ENCODE data around the gene SLC41A3. TPM values are rescaled to one million over a fixed set of nuclear protein-coding genes. Genes with fewer than 3 reads are reported as not detected.
"Not testable (repeated sequence)": the region's sequence is repeated elsewhere in the genome, so short reads cannot be mapped to it uniquely, and the experiment has no call there.

The SLC41A3 gene
- total and polyA plus RNA-seq, 2 of the 8 experiments (the other 6 are each of a cell fraction or from before 2014, with no cell fraction given): 30.2 to 56.4 TPM

DNA sequence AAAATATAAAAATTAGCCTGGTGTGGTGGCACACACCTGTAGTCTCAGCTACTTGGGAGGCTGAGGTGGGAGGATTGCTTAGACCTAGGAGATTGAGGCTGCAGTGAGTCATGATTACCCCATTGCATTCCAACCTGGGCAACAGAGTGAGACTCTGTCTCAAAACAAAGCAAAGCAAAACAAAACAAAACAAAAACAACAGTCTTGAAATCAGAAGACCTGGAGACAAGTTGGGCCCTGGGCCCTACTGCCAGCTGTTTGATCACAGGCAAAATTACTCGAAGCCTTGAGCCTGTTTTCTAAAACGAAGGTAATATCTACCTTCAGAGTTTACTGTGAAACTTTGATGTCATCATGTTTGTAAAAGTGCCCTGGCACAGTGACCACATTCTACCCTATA lies 115.8 kb downstream of the SLC41A3 start:
- H3K4me1 ChIP-seq (replicated peaks in 1 of 4; ENCODE audit: control insufficient read depth in 3 of 4, insufficient read depth in 4 of 4, low read length in 3 of 4); H3K79me2 ChIP-seq (ENCODE audit: control insufficient read depth in 1 of 2, insufficient read depth in 2 of 2, low read length in 2 of 2); POLR2A ChIA-PET (ENCODE audit: partially characterized antibody); H3K27me3 ChIP-seq (replicated peaks in 1 of 4; ENCODE audit: control insufficient read depth in 3 of 4, extremely low read depth in 1 of 4, insufficient read depth in 3 of 4, low read length in 3 of 4); H2BK15ac ChIP-seq (ENCODE audit: low read length); H3K27ac ChIP-seq (ENCODE audit: low read depth, low read length); H2BK12ac ChIP-seq (ENCODE audit: low read depth, low read length); H3K23ac ChIP-seq (ENCODE audit: insufficient read length); H3K79me1 ChIP-seq (ENCODE audit: low read depth, low read length); H4K8ac ChIP-seq (ENCODE audit: extremely low read depth, insufficient read depth, low read length); H3K4me2 ChIP-seq (ENCODE audit: insufficient read depth in 1 of 2, low read depth in 2 of 2, low read length in 2 of 2); H3K56ac ChIP-seq (replicated peaks; ENCODE audit: insufficient read length, low read depth, low read length); H4K5ac ChIP-seq (ENCODE audit: insufficient read length, low read depth, low read length); H3K4me3 ChIP-seq (ENCODE audit: extremely low read depth in 1 of 4, insufficient read depth in 2 of 4, low read depth in 3 of 4, low read length in 4 of 4); H3K9me3 ChIP-seq (ENCODE audit: insufficient read depth in 2 of 2, low read depth in 1 of 2, low read length in 1 of 2); H3K9ac ChIP-seq (replicated peaks in 1 of 4; ENCODE audit: extremely low read depth in 1 of 4, low read depth in 3 of 4, low read length in 3 of 4); H2BK120ac ChIP-seq (replicated peaks; ENCODE audit: low read depth, low read length); H3K4ac ChIP-seq (replicated peaks; ENCODE audit: insufficient read length, low read depth, low read length); DNase-seq (ENCODE audit: low read depth in 1 of 2, low spot score in 2 of 2); H4K91ac ChIP-seq (replicated peaks; ENCODE audit: insufficient read length, low read length); H4K20me1 ChIP-seq (replicated peaks in 1 of 2; ENCODE audit: control insufficient read depth in 1 of 2, insufficient read depth in 2 of 2, low read length in 2 of 2); H2BK5ac ChIP-seq (ENCODE audit: low read depth, low read length); H2AK5ac ChIP-seq (ENCODE audit: low read depth, low read length); H3K14ac ChIP-seq (ENCODE audit: insufficient read length); H3K36me3 ChIP-seq (ENCODE audit: control insufficient read depth in 2 of 4, insufficient read depth in 4 of 4, low read length in 3 of 4); FAIRE-seq; H3K23me2 ChIP-seq (ENCODE audit: low read depth, low read length); H2BK20ac ChIP-seq (ENCODE audit: low read length); H2AFZ ChIP-seq (ENCODE audit: low read length); H3K18ac ChIP-seq (ENCODE audit: extremely low read depth, low read length): not testable (repeated sequence)
- WGBS, 2 experiments (ENCODE audit: extremely low coverage in 1 of 2, insufficient coverage in 1 of 2, insufficient read length in 1 of 2, insufficient replicate concordance in 2 of 2, low coverage in 1 of 2, low lambda C conversion rate in 2 of 2, missing lambda C conversion rate in 1 of 2): 66% methylated on average over 2 of the region's 2 CpGs; no CpG with 5 or more reads in 1 of the 2 experiments
- CTCF ChIA-PET (ENCODE audit: partially characterized antibody): interaction anchor here (0.9 kb wide), 1 partner anchor 188 kb away, joined by 3 read pairs; no protein-coding TSS in a partner anchor
